GM19099 (cell line): Measurements from ENCODE around the gene RARA.

Source experiments
- POLR2A ChIP-seq: IDR thresholded peaks from 3 replicates; pipeline ENCODE4 v1.6.1; 2011; ENCODE audit warnings: low read depth; ENCODE audit not compliant: insufficient read length; ENCODE audit errors: extremely low read depth

Gene RARA

GRCh38 chr17:40343219-40344119 is 34.5 kb downstream of the RARA start:
- TF ChIP-seq POLR2A = no peak

- TF ChIP-seq POLR2A = no peak
Measured at GRCh38 chr17:40344421-40345160, 35.6 kb downstream of the RARA start.

GRCh38 chr17:40345161-40345993 is 36.4 kb downstream of the RARA start:
- TF ChIP-seq POLR2A = no peak

GRCh38 chr17:40345994-40346764 is 37.2 kb downstream of the RARA start:
- TF ChIP-seq POLR2A = no peak

GRCh38 chr17:40346765-40347158 is 37.8 kb downstream of the RARA start:
- no peak for TF ChIP-seq POLR2A

- no peak for TF ChIP-seq POLR2A
Measured at GRCh38 chr17:40347319-40348135, 38.5 kb downstream of the RARA start.

- TF ChIP-seq POLR2A = no peak
Measured at GRCh38 chr17:40348136-40348504, 39.1 kb downstream of the RARA start.

- no peak for TF ChIP-seq POLR2A
Measured at GRCh38 chr17:40348562-40349476, 39.8 kb downstream of the RARA start.

GRCh38 chr17:40349477-40349894 is 40.5 kb downstream of the RARA start:
- TF ChIP-seq POLR2A = no peak

- TF ChIP-seq POLR2A = no peak
Measured at GRCh38 chr17:40349895-40350688, 41.1 kb downstream of the RARA start.

- no peak for TF ChIP-seq POLR2A
Measured at GRCh38 chr17:40350689-40351358, 41.8 kb downstream of the RARA start.

GRCh38 chr17:40351359-40352236 is 42.6 kb downstream of the RARA start:
- no peak for TF ChIP-seq POLR2A
